DND-41 (cell line): ENCODE results near the gene KLHDC8B.

Experiments used
- ATAC-seq: fragments of 200-7000 bp; cut with Tn5 transposase; 3 replicates; pipeline ENCODE4 v1.9.1; 2021; ENCODE audit warnings: low read depth; ENCODE audit not compliant: insufficient read depth
- DNase-seq: peaks from one replicate; pipeline ENCODE4 v3.0.0-alpha.2; 2020
- H2AFZ ChIP-seq: 2 replicates; pipeline ENCODE4 v1.6.0; 2012; ENCODE audit warnings: low read depth, low read length
- H3K27ac ChIP-seq: 2 replicates; pipeline ENCODE4 v1.5.1; 2012; ENCODE audit warnings: low read length, inconsistent platforms
- H3K27me3 ChIP-seq: fragments of 200-600 bp; sonication (generic); 2 replicates; pipeline ENCODE4 v1.6.0; 2012; ENCODE audit warnings: low read length, mild to moderate bottlenecking, inconsistent platforms; ENCODE audit not compliant: insufficient read depth, poor library complexity
- H3K36me3 ChIP-seq: 2 replicates; pipeline ENCODE4 v1.5.1; 2012; ENCODE audit warnings: low read length, inconsistent platforms; ENCODE audit not compliant: insufficient read depth
- H3K4me1 ChIP-seq: 2 replicates; pipeline ENCODE4 v1.5.1; 2012; ENCODE audit warnings: mild to moderate bottlenecking, low read length; ENCODE audit not compliant: insufficient read depth
- H3K4me2 ChIP-seq: 2 replicates; pipeline ENCODE4 v1.6.0; 2012; ENCODE audit warnings: mild to moderate bottlenecking, moderate library complexity, low read length, inconsistent platforms; ENCODE audit not compliant: insufficient read depth
- H3K4me3 ChIP-seq, 2 experiments: fragments of 200-600 bp in 1 of 2; shearing (Covaris generic) in 1 of 2; 2 replicates each; pipeline ENCODE4 v1.5.1; 2012 to 2016; ENCODE audit warnings: inconsistent platforms in 2 of 2, low read length in 2 of 2, mild to moderate bottlenecking in 2 of 2, low read depth in 1 of 2, moderate library complexity in 1 of 2
- H3K79me2 ChIP-seq: 2 replicates; pipeline ENCODE4 v1.6.0; 2012; ENCODE audit warnings: low read length, inconsistent platforms; ENCODE audit not compliant: insufficient read depth
- H3K9ac ChIP-seq: 2 replicates; pipeline ENCODE4 v1.6.0; 2012; ENCODE audit warnings: low read depth, mild to moderate bottlenecking, inconsistent platforms, low read length, moderate library complexity
- H3K9me3 ChIP-seq: 2 replicates; pipeline ENCODE4 v1.5.1; 2012; ENCODE audit warnings: low read length, moderate library complexity, mild to moderate bottlenecking, inconsistent platforms; ENCODE audit not compliant: insufficient read depth, severe bottlenecking
- H4K20me1 ChIP-seq: 2 replicates; pipeline ENCODE4 v1.6.0; 2012; ENCODE audit warnings: low read length; ENCODE audit not compliant: insufficient read depth
- CTCF ChIP-seq: IDR thresholded peaks from 2 replicates; pipeline ENCODE4 v1.5.1; 2012; ENCODE audit warnings: borderline replicate concordance, low read length, moderate library complexity, mild to moderate bottlenecking; ENCODE audit not compliant: poor library complexity, severe bottlenecking; ENCODE audit errors: extremely low read depth
- EZH2 ChIP-seq: IDR thresholded peaks from 3 replicates; pipeline ENCODE4 v1.6.1; 2012; ENCODE audit warnings: borderline replicate concordance, low read depth, mild to moderate bottlenecking, moderate library complexity, low read length, inconsistent platforms; ENCODE audit not compliant: severe bottlenecking

KLHDC8B gene

GRCh38 chr3:49181351-49181750, 10.0 kb downstream of the KLHDC8B start:
- ATAC-seq, result no peak
- H3K9me3 ChIP-seq, result no peaks in the 10 kb centered on the region
- no peaks in the 10 kb centered on the region for H3K4me1 ChIP-seq
- no peak overlapping the region for H3K4me2 ChIP-seq
- no peaks in the 10 kb centered on the region for H3K27me3 ChIP-seq
- H2AFZ ChIP-seq, result no peak overlapping the region
- no peak overlapping the region for H3K27ac ChIP-seq
- no peak overlapping the region for H3K4me3 ChIP-seq
- no peak overlapping the region for H3K9ac ChIP-seq
- no peaks in the 10 kb centered on the region for H3K79me2 ChIP-seq
- TF ChIP-seq CTCF (no peak), EZH2 (no peak)
- H4K20me1 ChIP-seq, result no peaks in the 10 kb centered on the region
- no peak for DNase-seq
- no peaks in the 10 kb centered on the region for H3K36me3 ChIP-seq

- H3K9me3 ChIP-seq, result no peaks in the 10 kb centered on the region
- no peaks in the 10 kb centered on the region for H3K27me3 ChIP-seq
- no peak overlapping the region for H3K9ac ChIP-seq
- DNase-seq (no peak), ATAC-seq (no peak)
- no peaks in the 10 kb centered on the region for H3K79me2 ChIP-seq
- H4K20me1 ChIP-seq, result no peaks in the 10 kb centered on the region
- H3K4me3 ChIP-seq, result no peak overlapping the region
- no peak for TF ChIP-seq CTCF
- no peak for TF ChIP-seq EZH2
- H2AFZ ChIP-seq, result no peak overlapping the region
- no peaks in the 10 kb centered on the region for H3K4me1 ChIP-seq
- H3K4me2 ChIP-seq, result no peak overlapping the region
- no peaks in the 10 kb centered on the region for H3K36me3 ChIP-seq
- H3K27ac ChIP-seq, result no peak overlapping the region
Observed at GRCh38 chr3:49182682-49183081, 11.3 kb downstream of the KLHDC8B start.

GRCh38 chr3:49183873-49184272, 12.5 kb downstream of the KLHDC8B start:
- Histone ChIP-seq H3K27me3 (no peaks in the 10 kb centered on the region), H3K9me3 (no peaks in the 10 kb centered on the region), H3K4me1 (no peaks in the 10 kb centered on the region), H3K27ac (no peak overlapping the region), H3K79me2 (no peaks in the 10 kb centered on the region), H4K20me1 (no peaks in the 10 kb centered on the region), H3K4me3 (no peak overlapping the region), H3K4me2 (no peak overlapping the region), H3K36me3 (no peaks in the 10 kb centered on the region), H3K9ac (no peak overlapping the region), H2AFZ (no peak overlapping the region)
- TF ChIP-seq CTCF (no peak), EZH2 (no peak)
- ATAC-seq (no peak), DNase-seq (no peak)

GRCh38 chr3:49191741-49192140, 20.3 kb downstream of the KLHDC8B start:
- Histone ChIP-seq H3K27ac (no peak overlapping the region), H3K4me3 (no peak overlapping the region), H3K36me3 (no peaks in the 10 kb centered on the region), H3K4me2 (no peak overlapping the region), H3K27me3 (no peaks in the 10 kb centered on the region), H3K9me3 (no peaks in the 10 kb centered on the region), H3K79me2 (no peaks in the 10 kb centered on the region), H3K9ac (no peak overlapping the region), H2AFZ (no peak overlapping the region), H3K4me1 (no peaks in the 10 kb centered on the region), H4K20me1 (no peaks in the 10 kb centered on the region)
- DNase-seq (no peak), ATAC-seq (no peak)
- no peak for TF ChIP-seq CTCF
- TF ChIP-seq EZH2, result no peak
